Mesothelial cell of epicardium (in vitro differentiated cells): Measurements from ENCODE around the gene TTLL3. TPM values are rescaled to one million over a fixed set of nuclear protein-coding genes. Genes with fewer than 3 reads are reported as not detected.
A peak's percentile ranks its signal among the peaks of the same experiment; 100 is the strongest.

ENCODE experiments used
- DNase-seq, 2 experiments: peaks; one replicate each; pipeline ENCODE4 v3.0.0; 2021; ENCODE audit warnings: low spot score in 2 of 2; ENCODE audit not compliant: unreplicated experiment in 2 of 2
- H3K27ac Mint-ChIP-seq: 2 replicates; pipeline ENCODE4 v1.8.0; 2021; ENCODE audit warnings: mixed read lengths
- H3K27me3 Mint-ChIP-seq: 2 replicates; pipeline ENCODE4 v1.8.0; 2021; ENCODE audit warnings: low read depth, mixed read lengths
- H3K36me3 Mint-ChIP-seq: 2 replicates; pipeline ENCODE4 v1.8.0; 2021; ENCODE audit warnings: mixed read lengths
- H3K4me1 Mint-ChIP-seq: 2 replicates; pipeline ENCODE4 v1.8.0; 2021; ENCODE audit warnings: mixed read lengths
- H3K4me3 Mint-ChIP-seq: 2 replicates; pipeline ENCODE4 v1.8.0; 2021; ENCODE audit warnings: mild to moderate bottlenecking, moderate library complexity, mixed read lengths
- H3K9me3 Mint-ChIP-seq: 2 replicates; pipeline ENCODE4 v1.8.0; 2021; ENCODE audit warnings: mixed read lengths
- total RNA-seq: library from RNA; stranded (reverse); gene quantifications from 3 replicates; pipeline ENCODE4 v1.2.1, GENCODE V29; 2021
- TF ChIP-seq, protein P1 (sequence below): fragments of 200-600 bp; sonication (generic); IDR thresholded peaks from one replicate; pipeline ENCODE4 v1.5.0; 2021; ENCODE audit warnings: antibody characterized with exemption; ENCODE audit not compliant: unreplicated experiment

Gene TTLL3
- total RNA-seq, 1 donor from 2014 or later, result 119 TPM

DNA sequence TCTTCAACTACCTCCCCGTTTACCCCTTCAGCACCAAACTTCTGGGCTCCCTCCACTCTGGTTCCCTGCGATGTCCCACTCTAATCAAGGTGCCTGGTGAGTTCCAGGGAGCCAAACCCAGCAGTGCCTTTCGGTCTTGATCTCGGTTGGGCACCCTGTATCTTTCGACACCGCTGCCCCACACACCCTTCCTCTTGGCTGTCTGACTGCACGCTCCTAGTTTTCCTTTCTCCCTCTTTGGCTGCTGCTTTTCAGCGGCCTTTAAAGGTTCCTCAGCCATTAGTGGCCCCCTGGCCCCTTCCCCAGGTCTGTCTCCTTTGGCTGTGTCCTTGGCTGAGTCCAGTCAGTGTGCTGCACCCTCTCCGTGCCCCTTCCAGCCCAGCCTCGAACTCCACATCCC lies 784 bp downstream of the TTLL3 start:
- H3K36me3 Mint-ChIP-seq, result peaks cover 5% of the 10 kb centered on the region
- H3K27me3 Mint-ChIP-seq, result no peaks in the 10 kb centered on the region
- no peak for DNase-seq
- H3K27ac Mint-ChIP-seq, result peak overlapping the region; percentile 76
- peaks cover 22% of the 10 kb centered on the region for H3K4me1 Mint-ChIP-seq
- H3K9me3 Mint-ChIP-seq, result no peaks in the 10 kb centered on the region
- TF ChIP-seq, protein P1, sequence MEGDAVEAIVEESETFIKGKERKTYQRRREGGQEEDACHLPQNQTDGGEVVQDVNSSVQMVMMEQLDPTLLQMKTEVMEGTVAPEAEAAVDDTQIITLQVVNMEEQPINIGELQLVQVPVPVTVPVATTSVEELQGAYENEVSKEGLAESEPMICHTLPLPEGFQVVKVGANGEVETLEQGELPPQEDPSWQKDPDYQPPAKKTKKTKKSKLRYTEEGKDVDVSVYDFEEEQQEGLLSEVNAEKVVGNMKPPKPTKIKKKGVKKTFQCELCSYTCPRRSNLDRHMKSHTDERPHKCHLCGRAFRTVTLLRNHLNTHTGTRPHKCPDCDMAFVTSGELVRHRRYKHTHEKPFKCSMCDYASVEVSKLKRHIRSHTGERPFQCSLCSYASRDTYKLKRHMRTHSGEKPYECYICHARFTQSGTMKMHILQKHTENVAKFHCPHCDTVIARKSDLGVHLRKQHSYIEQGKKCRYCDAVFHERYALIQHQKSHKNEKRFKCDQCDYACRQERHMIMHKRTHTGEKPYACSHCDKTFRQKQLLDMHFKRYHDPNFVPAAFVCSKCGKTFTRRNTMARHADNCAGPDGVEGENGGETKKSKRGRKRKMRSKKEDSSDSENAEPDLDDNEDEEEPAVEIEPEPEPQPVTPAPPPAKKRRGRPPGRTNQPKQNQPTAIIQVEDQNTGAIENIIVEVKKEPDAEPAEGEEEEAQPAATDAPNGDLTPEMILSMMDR, result no peak
- H3K4me3 Mint-ChIP-seq, result peak overlapping the region; percentile 79

DNA sequence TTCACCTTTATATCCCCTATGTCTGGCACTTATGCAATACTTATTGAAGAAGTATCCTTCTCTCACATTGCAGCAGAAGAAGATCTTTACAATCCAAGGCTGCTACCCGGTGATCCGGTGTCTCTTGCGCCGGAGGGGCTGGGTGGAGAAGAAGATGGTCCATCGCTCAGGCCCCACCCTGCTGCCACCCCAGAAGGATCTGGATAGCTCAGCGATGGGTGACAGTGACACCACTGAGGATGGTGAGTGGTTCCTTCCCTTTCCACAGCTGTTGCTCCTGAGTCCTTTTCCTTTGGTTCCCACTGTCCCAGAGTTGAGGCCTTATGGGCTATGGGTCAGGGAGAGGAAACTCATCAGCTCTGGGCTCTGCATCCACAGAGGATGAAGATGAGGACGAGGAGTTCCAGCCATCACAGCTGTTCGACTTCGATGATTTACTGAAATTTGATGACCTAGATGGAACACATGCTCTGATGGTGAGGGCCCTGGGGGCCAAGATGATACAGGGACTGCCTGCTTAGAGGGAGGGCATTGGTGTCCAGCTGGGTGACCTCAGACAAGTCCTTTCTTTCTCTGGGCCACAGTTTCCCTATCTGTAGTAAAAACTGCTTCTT lies 2.9 kb downstream of the TTLL3 start:
- H3K27me3 Mint-ChIP-seq, result no peaks in the 10 kb centered on the region
- H3K9me3 Mint-ChIP-seq, result no peaks in the 10 kb centered on the region
- H3K4me3 Mint-ChIP-seq, result no peak overlapping the region
- peaks cover 5% of the 10 kb centered on the region for H3K36me3 Mint-ChIP-seq
- no peak overlapping the region for H3K27ac Mint-ChIP-seq
- peaks cover 22% of the 10 kb centered on the region for H3K4me1 Mint-ChIP-seq
- DNase-seq, result no peak
- TF ChIP-seq, protein P1, result no peak

DNA sequence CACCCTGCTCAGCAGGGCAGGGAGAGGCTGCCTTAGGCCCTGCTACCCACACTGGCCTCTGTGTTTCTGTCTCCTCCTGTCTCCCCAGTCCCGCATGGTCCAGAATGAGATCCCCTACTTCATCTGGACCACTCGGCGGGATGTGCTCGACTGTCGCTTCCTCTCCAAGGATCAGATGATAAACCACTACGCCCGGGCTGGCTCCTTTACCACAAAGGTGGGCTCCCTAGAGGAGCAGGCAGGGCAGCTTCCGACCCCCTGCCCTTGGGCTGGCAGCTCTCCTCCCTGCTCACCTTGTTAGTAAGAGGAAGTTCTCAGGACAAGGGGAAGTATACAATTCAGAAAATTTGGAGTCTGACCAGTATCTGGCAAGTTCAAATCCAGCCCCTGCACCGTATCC lies 5.9 kb downstream of the TTLL3 start:
- no peaks in the 10 kb centered on the region for H3K9me3 Mint-ChIP-seq
- H3K27ac Mint-ChIP-seq, result no peak overlapping the region
- H3K27me3 Mint-ChIP-seq, result no peaks in the 10 kb centered on the region
- H3K36me3 Mint-ChIP-seq, result peaks cover 12% of the 10 kb centered on the region
- no peak for DNase-seq
- TF ChIP-seq, protein P1, result no peak
- peaks cover 8% of the 10 kb centered on the region for H3K4me1 Mint-ChIP-seq
- H3K4me3 Mint-ChIP-seq, result no peak overlapping the region

DNA sequence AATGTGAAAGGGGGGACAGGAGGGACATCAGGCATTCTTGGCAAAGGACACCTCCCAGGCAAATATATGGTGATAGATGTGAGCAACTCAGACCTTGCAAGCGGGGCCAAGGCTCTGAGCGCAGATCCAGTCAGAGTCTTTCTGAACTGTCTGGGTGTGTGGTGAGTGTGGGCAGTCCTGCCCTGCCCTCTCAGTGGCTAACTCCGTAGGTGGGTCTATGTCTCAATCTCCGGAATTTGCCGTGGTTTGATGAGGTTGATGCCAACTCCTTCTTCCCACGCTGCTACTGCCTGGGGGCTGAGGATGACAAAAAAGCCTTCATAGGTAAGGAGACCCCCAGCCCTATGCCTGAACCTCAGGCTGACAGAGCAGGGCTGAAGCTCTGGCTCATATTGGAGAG lies 7.4 kb downstream of the TTLL3 start:
- no peaks in the 10 kb centered on the region for H3K27me3 Mint-ChIP-seq
- TF ChIP-seq, protein P1, result no peak
- no peak for DNase-seq
- H3K4me1 Mint-ChIP-seq, result no peaks in the 10 kb centered on the region
- no peak overlapping the region for H3K27ac Mint-ChIP-seq
- peaks cover 16% of the 10 kb centered on the region for H3K36me3 Mint-ChIP-seq
- H3K4me3 Mint-ChIP-seq, result no peak overlapping the region
- no peaks in the 10 kb centered on the region for H3K9me3 Mint-ChIP-seq

DNA sequence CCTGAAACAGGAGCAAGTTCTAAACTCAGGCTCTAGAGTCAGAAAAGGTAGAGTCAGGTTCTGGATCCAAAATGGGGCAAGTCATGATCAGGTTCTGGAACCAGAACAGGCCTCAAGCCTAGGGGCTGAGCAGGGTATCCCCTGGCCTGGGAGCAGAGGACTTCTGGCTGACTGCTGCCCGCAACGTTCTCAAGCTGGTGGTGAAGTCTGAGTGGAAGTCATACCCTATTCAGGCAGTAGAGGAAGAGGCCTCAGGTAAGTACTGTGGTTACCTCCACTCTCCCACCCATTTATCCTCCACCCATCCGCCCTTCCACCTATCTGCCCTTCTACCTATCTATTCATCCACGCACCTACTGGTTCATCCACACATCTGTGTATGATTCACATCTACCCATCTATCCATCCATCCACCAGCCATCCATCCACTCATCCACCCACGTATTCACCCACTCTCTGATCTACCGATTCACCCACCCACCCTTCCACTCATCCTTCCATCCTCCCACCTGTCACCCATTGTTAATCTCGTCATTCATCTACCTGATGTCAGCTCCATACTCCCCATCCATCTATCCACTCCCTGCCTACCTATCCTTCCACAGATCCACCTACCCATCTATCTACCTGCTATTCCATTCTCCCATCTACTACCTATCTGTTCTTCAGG lies 8.7 kb downstream of the TTLL3 start:
- TF ChIP-seq, protein P1, result no peak
- DNase-seq, result no peak
- Mint-ChIP-seq H3K27ac (no peak overlapping the region), H3K27me3 (no peaks in the 10 kb centered on the region), H3K9me3 (no peaks in the 10 kb centered on the region), H3K4me3 (no peak overlapping the region), H3K36me3 (peaks cover 11% of the 10 kb centered on the region), H3K4me1 (no peaks in the 10 kb centered on the region)
